SHP77 treated with DMSO at 0.1 percent for 48 hours (cell line): Measurements from ENCODE around the gene CPB2.

Experiments used
- DNase-seq: peaks from one replicate; lab custom pipeline; 2025; lab: John Stamatoyannopoulos, UW

CPB2 gene

DNA sequence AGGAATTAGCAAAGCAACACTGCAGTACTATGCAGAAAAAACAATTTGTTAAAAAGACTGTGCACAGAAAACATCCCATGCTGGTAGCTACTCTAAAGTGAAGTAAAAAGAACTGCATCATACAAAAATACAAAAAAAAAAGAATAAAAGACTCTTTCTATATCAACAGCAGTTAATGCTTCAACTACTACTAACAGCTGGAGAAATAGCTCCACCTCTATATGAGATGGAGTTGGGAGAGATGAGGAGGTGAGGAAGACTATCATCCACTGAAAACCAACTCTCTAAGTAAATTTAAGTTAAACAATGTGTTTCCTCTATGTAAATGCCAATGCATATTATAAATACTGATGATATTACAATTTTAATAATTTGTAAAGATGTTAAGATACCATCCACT is 54.1 kb downstream of the CPB2 start:
- no peak for DNase-seq

DNA sequence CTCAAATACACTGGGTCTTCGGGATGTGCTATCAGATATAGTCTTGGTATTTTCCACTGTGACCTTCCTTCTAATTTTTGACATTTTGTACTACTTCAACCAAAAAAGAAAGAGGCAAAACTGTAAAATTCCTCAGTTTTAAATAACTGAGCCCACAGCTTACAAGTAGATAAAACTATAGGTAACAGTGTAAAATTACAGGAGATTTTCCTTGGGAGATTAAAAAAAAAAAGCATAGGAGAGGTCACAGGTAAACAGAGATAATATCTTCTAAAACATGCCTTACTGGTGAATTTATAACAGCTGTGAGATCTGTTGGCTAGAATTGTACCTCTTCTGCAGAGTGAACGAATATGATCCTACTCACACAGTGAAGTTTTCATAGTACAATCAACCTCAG is 59.4 kb downstream of the CPB2 start:
- DNase-seq: no peak

DNA sequence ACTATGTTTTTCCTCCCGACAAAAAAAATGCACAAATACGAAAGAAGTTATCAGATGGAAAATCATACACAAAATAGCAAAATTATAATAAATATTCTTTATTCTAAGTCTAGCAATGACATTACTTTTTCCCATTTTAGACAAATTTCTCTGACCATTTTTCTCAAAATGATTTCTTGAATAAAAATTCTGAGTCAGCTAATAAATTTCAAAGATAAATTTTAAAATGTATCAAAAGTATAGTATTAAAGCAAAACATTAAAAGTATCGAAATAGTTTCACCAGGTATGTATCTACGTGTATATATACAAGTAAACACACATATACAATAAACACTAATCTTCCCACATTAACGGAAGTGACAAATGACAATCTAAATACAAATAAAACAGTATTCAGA is 61.2 kb downstream of the CPB2 start:
- no peak for DNase-seq

DNA sequence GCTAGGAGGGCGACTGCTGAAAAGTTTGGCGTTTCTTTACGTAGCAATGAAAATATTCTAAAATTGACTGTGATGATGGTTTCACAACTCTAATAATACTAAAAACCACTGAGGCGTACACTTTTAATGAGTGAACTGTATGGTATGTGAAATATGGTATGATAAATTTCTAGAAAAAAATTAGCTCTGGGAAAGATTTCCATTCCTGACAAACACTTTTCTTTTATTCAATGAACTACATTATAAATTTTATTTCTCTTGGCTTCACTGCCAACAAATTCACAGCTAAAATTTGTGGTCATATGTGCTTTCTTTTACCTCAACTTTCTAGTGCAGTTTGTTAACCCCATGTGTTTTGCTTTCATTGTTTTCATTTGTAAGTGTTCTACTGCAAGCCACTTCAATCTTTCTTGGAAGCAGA is 63.4 kb downstream of the CPB2 start:
- DNase-seq: no peak

DNA sequence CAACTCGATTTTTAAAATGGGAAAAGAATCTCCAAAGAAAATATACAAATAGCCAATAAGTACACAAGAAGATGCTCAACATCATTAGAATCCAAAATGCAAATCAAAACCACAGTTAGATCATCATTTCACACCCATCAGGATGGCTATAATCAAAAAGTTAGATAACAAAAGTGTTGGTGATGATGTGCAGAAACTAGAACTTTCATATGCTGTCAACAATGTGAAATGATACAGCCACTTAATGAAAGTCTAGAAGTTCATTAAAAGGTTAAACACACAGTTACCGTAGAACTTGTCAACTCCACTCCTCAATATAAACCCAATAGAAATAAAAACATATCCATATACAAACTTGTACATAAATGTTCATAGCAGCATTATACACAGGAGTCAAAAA is 64.1 kb downstream of the CPB2 start:
- DNase-seq: no peak

DNA sequence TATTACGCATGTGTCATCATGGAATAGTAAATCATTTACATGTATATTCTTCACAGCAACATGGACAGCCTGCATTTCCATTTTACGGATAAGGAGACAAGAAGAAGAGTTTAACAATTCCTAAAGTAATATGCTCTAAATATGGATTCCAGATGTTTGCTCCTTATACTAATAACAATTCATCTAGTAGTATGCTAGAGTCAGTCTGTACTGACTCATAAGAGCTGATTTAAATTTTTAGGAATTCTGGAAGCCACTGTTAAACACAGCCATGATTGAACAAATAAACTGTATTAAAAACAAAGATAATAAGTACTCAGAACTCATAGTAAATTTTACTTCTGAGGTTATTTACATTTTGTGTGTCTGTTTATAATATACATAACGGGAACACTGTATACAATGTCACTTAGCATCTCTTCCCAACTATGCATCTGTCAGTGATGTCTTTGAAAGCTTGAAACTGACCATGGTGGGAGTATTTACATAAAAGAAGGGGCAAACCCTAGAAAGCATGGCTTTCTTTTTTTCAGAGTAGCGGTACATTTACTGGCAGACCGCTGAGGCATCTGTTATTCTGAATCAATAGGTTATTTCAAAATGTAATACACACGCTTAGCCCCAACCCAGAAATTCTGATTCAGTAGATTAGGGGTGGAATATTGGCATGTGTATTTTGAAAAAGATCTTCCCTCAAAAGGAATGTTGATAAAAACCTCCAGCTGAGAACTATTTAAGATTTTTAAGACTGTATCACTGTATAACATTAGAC is 65.2 kb downstream of the CPB2 start:
- DNase-seq: no peak

DNA sequence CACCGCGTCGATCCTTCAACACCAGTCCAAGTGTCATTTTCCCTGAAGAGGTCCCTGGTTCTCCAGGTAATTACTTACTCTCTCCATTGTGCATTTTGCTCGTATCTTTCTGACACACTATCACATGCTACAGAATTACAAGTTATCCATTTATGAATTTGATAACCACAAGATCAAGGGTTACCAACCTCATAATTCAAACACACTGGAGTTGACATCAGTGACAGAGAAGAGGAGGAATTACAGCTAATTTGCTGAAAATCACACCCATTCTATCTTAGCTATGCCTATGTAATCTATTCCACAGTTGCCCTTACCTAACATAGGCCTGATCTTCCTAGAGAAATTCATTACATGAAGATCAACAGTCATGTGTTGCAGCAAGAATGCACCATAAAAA is 66.5 kb downstream of the CPB2 start:
- no peak for DNase-seq

DNA sequence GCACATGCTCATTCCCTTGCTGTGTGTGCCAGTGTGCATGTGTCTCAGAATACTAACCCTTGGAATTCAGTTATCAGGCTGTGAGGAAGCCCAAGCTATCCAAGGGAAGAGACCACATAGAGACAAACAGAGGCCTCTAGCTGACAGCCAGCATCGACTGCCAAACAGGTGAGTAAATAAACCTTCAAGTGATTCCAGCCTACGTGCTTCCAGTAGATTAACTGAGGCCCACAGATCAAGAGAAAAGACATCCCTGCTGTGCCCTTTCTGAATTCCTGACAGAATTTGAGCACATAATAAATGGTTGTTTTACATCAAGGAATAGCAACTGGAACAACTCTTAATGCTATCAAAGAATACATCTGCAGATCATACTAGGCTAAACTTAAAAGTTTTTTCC is 69.8 kb downstream of the CPB2 start:
- DNase-seq: peak; percentile 38

DNA sequence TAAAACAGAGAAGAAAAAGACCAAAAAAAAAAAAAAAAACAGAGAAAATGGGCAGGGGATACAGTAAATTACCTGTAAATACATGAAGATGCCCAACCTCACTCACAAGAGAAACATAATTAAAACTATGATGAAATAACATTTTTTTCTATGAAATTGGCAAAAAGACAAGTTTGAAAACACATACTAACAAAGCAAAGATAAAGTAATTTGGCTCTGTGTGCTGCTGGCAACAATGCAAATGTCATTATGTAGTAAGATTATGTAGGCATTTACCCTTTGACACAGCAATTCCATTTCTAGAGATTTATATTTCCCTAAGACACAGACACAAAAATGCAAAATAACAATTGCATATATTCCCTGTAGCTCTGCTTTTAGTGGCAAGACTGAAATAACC is 72.5 kb downstream of the CPB2 start:
- DNase-seq: no peak

DNA sequence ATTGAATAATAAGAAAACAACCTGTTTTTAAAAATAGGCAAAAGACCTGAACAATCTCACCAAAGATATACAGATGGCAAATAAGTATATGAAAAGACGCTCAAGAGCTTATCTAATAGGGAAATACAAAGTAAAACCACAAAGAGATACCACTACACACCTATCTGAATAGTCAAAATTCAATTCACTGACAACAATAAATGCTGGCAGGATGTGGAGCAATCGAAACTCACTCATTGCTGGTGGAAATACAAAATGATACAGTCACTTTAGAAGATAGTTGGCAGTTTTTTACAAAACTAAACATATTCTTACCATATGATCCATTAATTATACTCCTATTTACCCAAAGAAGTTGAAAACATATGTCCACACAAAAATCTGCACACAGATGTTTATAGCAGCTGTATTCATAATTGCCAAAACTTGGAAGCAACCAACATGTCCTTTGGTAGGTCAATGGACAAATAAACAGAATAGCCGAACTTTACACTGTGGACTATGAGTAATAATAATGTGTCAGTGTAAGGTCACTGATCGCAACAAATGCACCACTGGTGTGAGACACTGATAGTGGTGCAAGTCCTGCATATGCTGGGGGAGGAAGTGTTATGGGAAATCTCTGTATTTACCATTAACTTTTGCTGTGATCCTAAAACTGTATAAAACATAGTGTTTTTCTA is 73.1 kb downstream of the CPB2 start:
- DNase-seq: no peak

DNA sequence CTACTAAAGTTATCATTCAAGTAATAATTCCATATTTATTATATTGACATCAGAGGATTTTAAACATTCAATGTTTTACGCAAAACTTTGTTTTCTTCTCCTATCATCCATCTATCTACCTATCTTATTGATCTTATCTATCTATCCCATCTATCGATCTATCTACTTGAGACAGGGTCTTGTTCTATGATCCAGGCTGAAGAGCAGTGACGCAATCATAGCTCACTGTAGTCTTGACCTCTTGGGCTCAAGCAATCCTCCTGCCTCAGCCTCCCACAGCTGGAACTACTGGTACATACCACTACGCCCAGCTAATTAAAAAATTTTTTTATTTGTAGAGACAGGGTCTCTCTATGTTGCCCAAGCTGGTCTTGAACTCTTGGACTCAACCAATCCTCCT is 79.7 kb downstream of the CPB2 start:
- DNase-seq: no peak

DNA sequence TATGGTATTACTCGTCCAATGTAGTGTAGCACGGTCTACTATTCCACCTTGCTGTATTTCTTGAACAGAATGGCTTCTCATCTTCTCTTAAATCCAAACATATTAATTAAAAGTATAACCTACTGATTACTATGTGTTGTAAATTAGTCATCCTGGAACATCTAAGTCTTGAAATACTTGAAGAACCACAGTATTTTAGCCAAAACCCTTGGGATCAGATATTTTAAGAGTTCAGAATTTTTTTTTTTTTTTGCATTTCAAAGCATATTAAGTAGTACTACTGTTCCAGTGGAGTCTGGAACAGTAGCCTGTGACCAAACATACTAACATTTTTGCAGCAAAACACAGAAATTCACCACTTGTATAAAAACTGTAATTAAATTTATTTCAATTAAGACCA is 82.4 kb downstream of the CPB2 start:
- no peak for DNase-seq

DNA sequence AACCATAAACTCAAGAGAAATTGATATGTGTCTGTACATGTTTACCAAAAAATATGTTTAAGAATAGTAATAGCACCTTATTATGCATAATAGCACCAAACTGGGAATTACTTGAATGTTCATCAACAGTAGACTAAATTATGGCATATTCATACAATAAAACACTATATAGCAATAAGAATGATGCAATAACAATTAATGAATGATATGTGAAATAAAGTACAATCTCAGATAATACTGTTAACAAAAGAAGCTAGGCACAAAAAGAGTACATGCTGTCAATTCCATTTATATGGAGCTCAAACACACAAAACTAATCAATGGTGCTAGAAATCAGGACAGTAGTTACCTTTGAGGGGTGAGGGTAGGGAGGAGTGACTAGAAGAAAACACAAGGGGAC is 88.6 kb downstream of the CPB2 start:
- no peak for DNase-seq

DNA sequence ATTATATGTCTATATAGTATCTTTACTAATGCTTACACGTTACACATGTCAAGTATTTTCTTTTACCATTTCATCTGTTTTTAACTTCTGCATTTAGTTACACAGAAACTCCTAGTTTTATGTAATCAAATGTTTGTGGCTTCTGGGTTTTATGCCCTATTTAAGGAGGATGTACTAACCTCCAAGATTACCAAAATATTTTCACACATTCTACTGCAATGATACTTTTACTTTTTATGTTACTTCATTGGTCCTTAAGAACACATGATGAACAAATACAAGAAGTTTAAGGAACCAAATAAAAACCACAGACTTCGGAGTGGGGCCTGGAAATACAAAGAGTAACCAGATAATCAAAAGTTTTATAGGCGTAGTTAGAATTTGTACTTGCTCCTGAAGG is 89.5 kb downstream of the CPB2 start:
- DNase-seq: no peak

DNA sequence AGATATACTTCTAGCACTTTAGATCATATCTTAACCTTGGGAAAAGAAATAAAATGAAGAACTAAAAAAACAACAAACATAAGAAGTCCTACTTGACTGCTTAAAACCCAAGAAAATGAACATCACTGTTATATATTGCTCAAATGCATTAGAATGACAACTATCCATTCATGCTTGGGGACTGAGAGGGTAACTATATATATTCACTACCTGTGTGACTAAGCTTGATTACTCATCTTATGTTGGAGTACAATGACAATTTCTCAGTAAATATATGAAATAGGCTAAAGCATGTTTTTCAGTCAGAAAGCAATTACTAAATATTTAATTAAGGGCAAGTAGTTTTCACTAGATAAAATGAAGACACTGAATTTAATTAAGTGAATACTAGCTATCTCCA is 92.4 kb downstream of the CPB2 start:
- no peak for DNase-seq

DNA sequence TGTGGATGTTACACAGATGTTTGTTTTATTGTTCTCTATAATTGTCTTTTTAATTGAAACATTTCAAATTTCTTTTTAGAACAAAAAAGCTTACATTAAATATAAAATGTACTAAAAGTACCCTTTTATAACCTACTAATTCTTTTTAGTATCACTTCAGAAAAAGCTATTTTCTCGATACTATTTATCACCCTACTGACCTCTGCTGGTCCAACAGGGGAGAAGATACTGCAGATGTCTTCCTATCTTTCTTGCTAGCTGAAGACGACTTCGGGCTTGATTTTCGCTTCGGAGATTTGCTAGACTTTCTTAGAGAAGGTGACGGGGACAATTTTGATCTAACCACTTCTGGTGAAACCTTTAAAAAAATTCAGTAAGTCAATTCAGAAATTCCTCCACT is 94.7 kb downstream of the CPB2 start:
- no peak for DNase-seq

DNA sequence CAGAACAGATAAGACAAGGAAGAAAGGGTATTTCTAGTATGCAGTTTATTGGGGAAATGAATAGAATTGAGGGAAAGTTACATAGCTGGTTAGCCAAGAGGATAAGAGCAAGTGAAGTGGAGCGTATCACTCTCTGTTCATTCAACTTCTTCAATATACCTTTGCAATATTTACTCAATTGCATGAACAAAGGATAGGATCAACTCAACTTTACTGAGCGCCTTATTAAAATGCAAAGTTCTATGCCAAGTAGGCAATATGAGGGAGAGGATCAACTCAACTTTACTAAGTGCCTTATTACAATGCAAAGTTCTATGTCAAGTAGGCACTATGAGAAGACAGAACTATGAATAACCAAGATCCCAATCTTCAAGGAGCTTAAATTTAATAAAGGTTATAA is 96.2 kb downstream of the CPB2 start:
- no peak for DNase-seq

DNA sequence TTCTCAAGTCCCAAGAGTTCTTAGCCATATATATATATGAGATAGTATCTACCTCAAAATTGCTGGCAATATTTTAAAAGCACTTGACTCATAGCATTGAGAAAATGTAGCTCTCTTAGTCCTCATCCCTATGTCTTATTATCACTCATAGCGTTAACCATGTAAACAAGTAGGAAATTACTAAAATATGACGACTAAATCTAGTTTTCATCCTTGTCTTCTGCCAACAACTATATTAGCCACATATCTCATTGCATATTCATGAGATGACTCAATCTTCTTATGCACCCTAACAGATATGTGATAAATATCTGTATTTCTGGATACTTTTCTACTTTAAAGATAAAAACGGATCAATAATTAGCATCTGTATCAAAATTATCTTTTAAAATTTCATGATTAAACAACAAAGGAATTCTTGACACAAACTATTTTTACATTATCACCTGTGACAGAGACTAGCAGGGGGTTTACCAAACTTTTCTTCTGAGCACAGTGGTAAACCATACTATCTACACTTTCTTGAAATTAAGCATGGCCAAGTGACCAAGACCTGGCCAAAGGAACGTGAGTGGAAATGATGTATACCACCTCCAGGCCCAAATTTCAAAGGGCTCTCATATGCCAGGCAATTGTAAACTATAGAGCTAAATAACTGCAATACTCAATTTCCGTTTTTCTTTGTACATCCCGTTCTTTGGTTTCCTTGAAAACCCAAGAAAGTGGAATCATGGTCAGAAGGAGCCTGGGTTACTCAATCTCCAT is 98.0 kb downstream of the CPB2 start:
- no peak for DNase-seq

DNA sequence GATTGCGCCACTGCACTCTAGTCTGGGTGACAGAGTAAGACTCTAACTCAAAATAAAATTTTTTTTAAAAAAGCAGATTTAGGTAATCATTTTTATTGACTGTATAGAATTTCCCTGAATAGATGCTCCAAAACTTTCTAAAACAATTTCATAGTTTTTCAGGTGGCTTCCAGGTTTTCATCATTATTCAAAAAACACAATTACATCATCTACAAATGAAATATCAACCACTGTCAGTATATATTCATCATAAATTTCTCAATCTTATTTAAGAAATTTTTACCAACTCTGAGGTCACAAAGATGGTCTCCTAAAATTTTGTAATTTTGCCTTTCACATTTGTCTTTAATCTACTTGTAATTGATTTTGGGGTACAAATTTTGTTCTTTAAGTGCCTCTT is 100.3 kb downstream of the CPB2 start:
- DNase-seq: no peak
